GM23338 (cell line): ENCODE results near the gene ZCCHC2.

ENCODE experiments used
- EZH2 ChIP-seq: fragments of 200-600 bp; sonication (generic); IDR thresholded peaks from one replicate; pipeline ENCODE4 v1.8.0; 2017; ENCODE audit warnings: antibody characterized with exemption, mild to moderate bottlenecking, low read depth; ENCODE audit not compliant: unreplicated experiment
- EZH2phosphoT487 ChIP-seq: fragments of 200-600 bp; sonication (generic); IDR thresholded peaks from one replicate; pipeline ENCODE4 v1.8.1; 2018; ENCODE audit warnings: antibody characterized with exemption; ENCODE audit not compliant: unreplicated experiment
- POLR2AphosphoS5 ChIP-seq: IDR thresholded peaks from 2 replicates; pipeline ENCODE4 v1.6.1; 2016; ENCODE audit warnings: antibody characterized with exemption, low read depth
- TF ChIP-seq, protein P1 (sequence below), 2 experiments: fragments of 200-600 bp in 1 of 2; sonication (generic) in 1 of 2; conservative IDR thresholded peaks; 2 replicates each; pipeline versions ENCODE4 v1.5.1 to v1.6.1; 2016 to 2017; ENCODE audit warnings: antibody characterized with exemption in 2 of 2, low read depth in 2 of 2, mild to moderate bottlenecking in 2 of 2, moderate library complexity in 1 of 2
- TF ChIP-seq, protein P2 (sequence below): IDR thresholded peaks from 2 replicates; pipeline ENCODE4 v1.6.1; 2016; ENCODE audit warnings: antibody characterized with exemption

DNA sequence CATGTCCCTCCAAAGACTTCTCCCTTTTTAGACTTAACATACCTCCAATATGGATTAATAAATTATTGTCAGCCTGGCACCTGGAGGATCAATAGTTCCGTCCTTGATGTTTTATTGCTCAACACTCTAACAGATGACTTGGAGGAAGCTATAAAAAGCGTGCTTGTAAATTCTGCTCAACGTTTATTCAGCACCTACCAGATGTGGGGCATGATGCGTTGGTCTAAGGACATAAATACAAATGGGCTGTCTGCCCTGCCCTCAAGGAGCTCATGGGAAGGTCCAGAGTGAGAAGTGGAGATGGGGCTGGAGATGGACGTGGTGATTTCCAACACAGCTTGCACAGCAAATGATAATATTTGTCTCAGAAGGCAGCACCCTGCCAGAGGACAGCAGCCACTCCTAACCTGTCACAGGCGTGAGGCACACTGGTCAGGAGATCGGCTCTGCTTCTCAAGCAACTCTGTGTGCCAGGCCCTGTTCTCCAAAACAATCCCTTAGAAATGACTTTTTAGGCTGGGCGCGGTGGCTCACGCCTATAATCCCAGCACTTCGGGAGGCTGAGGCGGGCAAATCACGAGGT lies 25.5 kb upstream of the ZCCHC2 start:
- TF ChIP-seq, protein P1, sequence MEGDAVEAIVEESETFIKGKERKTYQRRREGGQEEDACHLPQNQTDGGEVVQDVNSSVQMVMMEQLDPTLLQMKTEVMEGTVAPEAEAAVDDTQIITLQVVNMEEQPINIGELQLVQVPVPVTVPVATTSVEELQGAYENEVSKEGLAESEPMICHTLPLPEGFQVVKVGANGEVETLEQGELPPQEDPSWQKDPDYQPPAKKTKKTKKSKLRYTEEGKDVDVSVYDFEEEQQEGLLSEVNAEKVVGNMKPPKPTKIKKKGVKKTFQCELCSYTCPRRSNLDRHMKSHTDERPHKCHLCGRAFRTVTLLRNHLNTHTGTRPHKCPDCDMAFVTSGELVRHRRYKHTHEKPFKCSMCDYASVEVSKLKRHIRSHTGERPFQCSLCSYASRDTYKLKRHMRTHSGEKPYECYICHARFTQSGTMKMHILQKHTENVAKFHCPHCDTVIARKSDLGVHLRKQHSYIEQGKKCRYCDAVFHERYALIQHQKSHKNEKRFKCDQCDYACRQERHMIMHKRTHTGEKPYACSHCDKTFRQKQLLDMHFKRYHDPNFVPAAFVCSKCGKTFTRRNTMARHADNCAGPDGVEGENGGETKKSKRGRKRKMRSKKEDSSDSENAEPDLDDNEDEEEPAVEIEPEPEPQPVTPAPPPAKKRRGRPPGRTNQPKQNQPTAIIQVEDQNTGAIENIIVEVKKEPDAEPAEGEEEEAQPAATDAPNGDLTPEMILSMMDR (conservative IDR thresholded peaks at IDR 0.05; ENCODE audit: low read depth in 2 of 2): no peak
- TF ChIP-seq, protein P2, sequence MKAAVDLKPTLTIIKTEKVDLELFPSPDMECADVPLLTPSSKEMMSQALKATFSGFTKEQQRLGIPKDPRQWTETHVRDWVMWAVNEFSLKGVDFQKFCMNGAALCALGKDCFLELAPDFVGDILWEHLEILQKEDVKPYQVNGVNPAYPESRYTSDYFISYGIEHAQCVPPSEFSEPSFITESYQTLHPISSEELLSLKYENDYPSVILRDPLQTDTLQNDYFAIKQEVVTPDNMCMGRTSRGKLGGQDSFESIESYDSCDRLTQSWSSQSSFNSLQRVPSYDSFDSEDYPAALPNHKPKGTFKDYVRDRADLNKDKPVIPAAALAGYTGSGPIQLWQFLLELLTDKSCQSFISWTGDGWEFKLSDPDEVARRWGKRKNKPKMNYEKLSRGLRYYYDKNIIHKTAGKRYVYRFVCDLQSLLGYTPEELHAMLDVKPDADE: no peak
- TF ChIP-seq EZH2phosphoT487: no peak
- TF ChIP-seq POLR2AphosphoS5: no peak
- TF ChIP-seq EZH2: no peak
